ENCODE measurements around the gene RNF175. TPM values are rescaled to one million over a fixed set of nuclear protein-coding genes. Genes with fewer than 3 reads are reported as not detected.

The RNF175 gene
- total RNA-seq, 2 donors from 2014 or later, result 0.37 TPM; not detected in 1

- H3K4me3 ChIP-seq, result no peak overlapping the region
- H3K9ac ChIP-seq (ENCODE audit: low read depth in 2 of 2, low read length in 2 of 2), result no peak overlapping the region
- no peak for TF ChIP-seq CTCF (IDR thresholded peaks at IDR 0.05)
- no peaks in the 10 kb centered on the region for H3K36me3 ChIP-seq
- H3K27ac ChIP-seq, result no peak overlapping the region
- no peaks in the 10 kb centered on the region for H3K27me3 ChIP-seq
- intact Hi-C loops (cut with DNase I), result no loop called here
- DNase-seq, result no peak
- H3K4me1 ChIP-seq, result no peaks in the 10 kb centered on the region
- H3K9me3 ChIP-seq, result no peaks in the 10 kb centered on the region
These were observed 49.1 kb downstream of the RNF175 start for GRCh38 chr4:153710681-153711080.

GRCh38 chr4:153706519-153706918, 53.3 kb downstream of the RNF175 start:
- no peak for DNase-seq
- Histone ChIP-seq H3K9me3 (no peaks in the 10 kb centered on the region), H3K4me1 (no peaks in the 10 kb centered on the region), H3K36me3 (no peaks in the 10 kb centered on the region), H3K9ac (ENCODE audit: low read depth in 2 of 2, low read length in 2 of 2) (no peak overlapping the region), H3K27ac (no peak overlapping the region), H3K27me3 (no peaks in the 10 kb centered on the region), H3K4me3 (no peak overlapping the region)
- intact Hi-C loops (cut with DNase I), result no loop called here
- TF ChIP-seq CTCF (IDR thresholded peaks at IDR 0.05), result no peak

- Histone ChIP-seq H3K27me3 (no peaks in the 10 kb centered on the region), H3K9ac (ENCODE audit: low read depth in 2 of 2, low read length in 2 of 2) (no peak overlapping the region), H3K4me3 (no peak overlapping the region), H3K27ac (no peak overlapping the region), H3K36me3 (no peaks in the 10 kb centered on the region), H3K9me3 (no peaks in the 10 kb centered on the region), H3K4me1 (no peaks in the 10 kb centered on the region)
- TF ChIP-seq CTCF (IDR thresholded peaks at IDR 0.05), result no peak
- no peak for DNase-seq
- intact Hi-C loops (cut with DNase I), result no loop called here
These were observed 53.9 kb downstream of the RNF175 start for GRCh38 chr4:153705743-153706468.

GRCh38 chr4:153704522-153704921, 55.3 kb downstream of the RNF175 start:
- H3K27ac ChIP-seq, result no peak overlapping the region
- intact Hi-C loops (cut with DNase I), result no loop called here
- no peak for TF ChIP-seq CTCF (IDR thresholded peaks at IDR 0.05)
- H3K4me1 ChIP-seq, result no peaks in the 10 kb centered on the region
- no peaks in the 10 kb centered on the region for H3K9me3 ChIP-seq
- H3K36me3 ChIP-seq, result no peaks in the 10 kb centered on the region
- no peak for DNase-seq
- H3K4me3 ChIP-seq, result no peak overlapping the region
- no peak overlapping the region for H3K9ac ChIP-seq (ENCODE audit: low read depth in 2 of 2, low read length in 2 of 2)
- H3K27me3 ChIP-seq, result no peaks in the 10 kb centered on the region

GRCh38 chr4:153684971-153685371, 74.9 kb downstream of the RNF175 start:
- Histone ChIP-seq H3K27me3 (no peaks in the 10 kb centered on the region), H3K4me3 (peak overlapping the region; percentile 61), H3K27ac (no peak overlapping the region), H3K4me1 (no peaks in the 10 kb centered on the region), H3K9ac (ENCODE audit: low read depth in 2 of 2, low read length in 2 of 2) (peak overlapping the region in 1 of 2 donors; percentile 48), H3K9me3 (no peaks in the 10 kb centered on the region), H3K36me3 (no peaks in the 10 kb centered on the region)
- DNase-seq, result no peak
- intact Hi-C loops (cut with DNase I), result no loop called here
- no peak for TF ChIP-seq CTCF (IDR thresholded peaks at IDR 0.05)

Measured in colonic mucosa (tissue), 4 donors.